Occipital lobe (tissue), 2 donors: Measurements from ENCODE around the gene TERC. TPM values are rescaled to one million over a fixed set of nuclear protein-coding genes. Genes with fewer than 3 reads are reported as not detected.
A peak's percentile ranks its signal among the peaks of the same experiment; 100 is the strongest.
"Not testable (repeated sequence)": the region's sequence is repeated elsewhere in the genome, so short reads cannot be mapped to it uniquely, and the experiment has no call there.

ENCODE experiments used
- DNase-seq: peaks from one replicate; lab custom pipeline; 2025; lab: John Stamatoyannopoulos, UW
- total RNA-seq: library from RNA; depleted of rRNA; stranded (reverse); fragments of >200 nt; gene quantifications from one replicate; pipeline ENCODE4 v1.2.3, GENCODE V29; 2014

Gene TERC
- total RNA-seq, 1 donor from 2014 or later, result 102 TPM

DNA sequence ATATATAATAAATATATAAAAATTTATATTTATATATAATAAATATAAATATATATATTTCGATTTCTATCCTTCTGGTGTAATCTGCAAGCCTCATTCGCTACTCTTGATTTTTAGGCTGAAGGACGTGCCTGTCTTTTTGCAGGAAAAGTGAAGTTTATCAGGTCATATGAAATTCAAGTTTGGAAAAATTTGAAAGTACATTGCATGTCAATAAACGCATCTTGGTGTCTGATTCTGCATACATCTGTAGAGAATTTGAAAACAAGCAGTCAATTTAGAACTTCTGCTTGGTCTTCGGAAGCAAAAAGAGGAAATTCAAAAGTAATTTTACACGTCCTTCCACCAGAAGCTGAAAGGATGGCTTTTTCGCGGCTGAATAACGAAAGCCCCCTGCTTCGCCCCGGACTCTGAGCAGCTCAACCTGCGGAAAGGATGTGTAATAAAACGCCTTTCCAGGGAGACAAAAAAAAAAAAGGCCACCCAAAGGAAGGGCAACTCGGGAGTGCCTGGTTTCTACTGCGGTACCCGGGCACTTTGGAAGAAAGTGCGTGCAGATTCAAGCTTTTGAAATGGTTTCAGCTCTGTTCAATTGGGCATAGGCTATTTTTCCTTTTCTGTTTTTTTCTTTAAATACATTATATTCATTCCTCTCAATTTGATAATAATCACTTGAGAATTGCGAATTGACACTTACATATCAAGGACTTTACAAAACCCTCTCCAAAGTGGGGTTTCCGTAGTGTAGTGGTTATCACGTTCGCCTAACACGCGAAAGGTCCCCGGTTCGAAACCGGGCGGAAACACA is 6.8 kb upstream of the TERC start:
- peak; percentile 32 for DNase-seq

- DNase-seq, result peak; percentile 34
Observed at GRCh38 chr3:169769287-169770181, 4.7 kb upstream of the TERC start, which contains the start of gene ACTRT3. Gene ACTRT3 (minus strand): TSS chr3:169769561. CDS start chr3:169769520, 41 bp downstream.

GRCh38 chr3:169764312-169764881 is 463 bp downstream of the TERC start:
- DNase-seq, result peak; percentile 79

- no peak for DNase-seq
Observed at GRCh38 chr3:169760479-169760878, 4.4 kb downstream of the TERC start.

DNA sequence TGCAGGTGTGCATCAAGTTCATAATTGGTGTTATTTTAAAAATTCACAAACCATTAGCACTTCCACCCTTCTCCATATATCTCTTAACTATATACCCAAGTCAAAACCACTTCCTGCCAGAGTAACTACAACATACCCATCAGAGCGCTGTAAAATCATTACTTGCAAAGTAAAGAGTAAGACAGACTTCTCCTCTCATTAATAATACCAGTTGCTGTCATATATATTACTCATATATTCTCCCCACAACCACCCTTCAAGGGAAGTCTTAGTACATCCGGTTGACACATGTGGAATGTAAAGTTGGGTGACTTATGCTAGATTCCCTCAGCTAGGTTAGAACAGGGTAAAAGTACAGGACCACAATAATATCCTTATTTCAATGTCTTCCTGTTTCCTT is 5.6 kb downstream of the TERC start:
- DNase-seq, result no peak

DNA sequence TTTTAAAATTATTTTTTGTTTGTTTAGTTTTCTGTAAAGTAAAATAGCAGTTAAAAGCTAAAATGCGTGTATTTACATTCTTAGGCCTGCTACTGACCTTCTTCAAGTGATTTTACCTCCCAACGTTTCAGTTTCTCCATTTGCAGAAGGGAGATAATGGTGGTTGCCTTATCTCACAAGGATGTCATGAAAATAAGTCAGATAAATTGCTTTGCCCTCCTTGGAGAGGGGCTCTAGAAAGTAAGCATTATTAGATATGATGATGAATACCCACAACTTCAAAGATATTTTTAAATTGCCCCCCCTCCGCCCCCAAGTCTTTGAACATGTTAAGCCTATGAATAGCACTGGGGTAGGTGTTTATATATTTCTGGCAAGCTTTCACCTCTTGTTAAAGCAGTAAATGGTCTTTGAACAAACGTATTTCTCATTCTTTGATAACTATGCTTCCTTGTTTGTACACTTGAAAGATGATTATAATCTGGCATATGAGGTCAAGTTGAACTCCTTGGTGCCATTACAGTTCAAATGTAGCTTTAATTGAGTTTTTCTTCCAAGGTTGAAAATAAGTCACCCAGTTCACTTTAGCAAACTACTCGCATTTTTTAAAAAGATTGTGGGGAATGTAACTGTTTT is 6.4 kb downstream of the TERC start:
- no peak for DNase-seq

- no peak for DNase-seq
Observed at GRCh38 chr3:169755488-169755887, 9.4 kb downstream of the TERC start.

GRCh38 chr3:169754711-169755110 is 10.1 kb downstream of the TERC start:
- no peak for DNase-seq

DNA sequence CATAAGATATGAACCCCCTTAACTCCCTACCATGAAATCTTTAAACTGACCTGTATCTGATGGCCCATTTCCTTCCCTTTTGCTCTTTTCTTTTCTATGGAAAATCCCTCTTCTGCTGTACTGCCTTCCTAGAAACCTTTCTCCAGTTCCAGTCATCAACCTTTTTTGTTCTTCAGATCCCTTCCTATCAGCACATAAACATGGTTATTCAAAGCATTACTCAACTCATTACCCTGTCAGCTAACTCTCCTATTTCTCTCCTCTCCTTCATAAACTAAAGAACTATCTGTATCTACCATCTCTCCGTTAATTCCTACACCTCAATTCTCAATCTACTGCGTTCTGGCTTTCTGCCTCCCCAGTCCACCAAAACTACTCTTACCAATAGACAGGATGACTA is 13.0 kb downstream of the TERC start:
- DNase-seq, result no peak

GRCh38 chr3:169750665-169751064 is 14.2 kb downstream of the TERC start:
- no peak for DNase-seq

- no peak for DNase-seq
Observed at GRCh38 chr3:169748670-169749069, 16.2 kb downstream of the TERC start.

DNA sequence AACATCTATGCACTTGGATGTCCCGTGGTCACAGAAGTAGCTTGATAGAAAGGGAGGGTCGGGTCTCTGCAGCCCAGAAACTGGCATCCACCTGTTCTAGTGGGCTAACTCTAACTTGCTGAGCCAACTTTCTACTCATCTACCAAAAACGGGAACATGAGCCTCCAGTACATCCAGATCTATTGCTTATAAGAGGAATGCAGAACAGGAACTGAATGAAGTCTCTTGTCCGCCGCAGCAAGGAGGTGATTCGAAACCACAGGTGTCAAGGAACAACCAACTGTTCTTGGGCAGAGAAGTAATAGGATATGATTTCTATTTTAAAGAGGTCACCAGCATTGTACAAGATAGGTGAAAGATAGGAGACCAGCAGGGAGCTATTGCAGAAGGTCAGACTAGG is 17.9 kb downstream of the TERC start:
- no peak for DNase-seq

- DNase-seq, result no peak
Observed at GRCh38 chr3:169744366-169745054, 20.4 kb downstream of the TERC start.

DNA sequence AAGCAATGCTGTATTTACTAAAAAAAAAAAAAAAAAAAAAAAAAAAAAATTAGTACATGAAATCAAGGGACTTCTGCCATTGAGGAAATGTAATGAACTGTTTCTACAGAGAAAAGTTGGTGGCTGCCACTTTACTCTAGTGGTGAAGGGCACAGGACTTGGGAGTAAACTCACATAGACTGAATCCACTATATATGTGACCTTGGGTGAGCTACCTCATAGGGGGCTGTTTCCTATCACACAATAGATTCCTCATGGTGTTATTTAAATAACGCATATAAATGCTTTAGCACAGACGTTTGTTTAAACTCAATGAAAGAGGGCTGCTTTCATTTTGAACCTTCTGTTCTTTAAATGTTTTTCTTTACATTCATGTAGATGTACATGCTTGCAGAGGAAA is 25.8 kb downstream of the TERC start:
- DNase-seq, result no peak

GRCh38 chr3:169731857-169732256 is 33.0 kb downstream of the TERC start:
- not testable (repeated sequence) for DNase-seq

DNA sequence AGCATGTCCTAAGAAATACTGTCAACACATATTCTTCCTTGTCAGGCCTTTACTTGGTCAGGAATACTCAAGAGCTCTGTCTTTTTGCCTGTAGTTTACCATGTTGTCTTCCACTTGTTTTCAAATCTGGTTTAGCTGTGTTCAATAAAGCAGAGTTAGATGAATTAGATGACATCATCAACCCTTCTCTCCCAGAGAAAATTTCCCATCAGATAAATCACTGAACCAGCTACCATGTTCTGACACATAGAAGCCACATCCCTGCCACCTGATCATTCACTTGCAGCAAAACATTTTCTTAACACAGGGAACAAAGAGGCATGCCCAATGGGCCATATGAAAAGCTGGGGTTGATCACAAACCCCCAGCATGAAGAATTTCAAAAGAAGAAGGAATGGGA is 42.1 kb downstream of the TERC start:
- no peak for DNase-seq

- DNase-seq, result not testable (repeated sequence)
Observed at GRCh38 chr3:169718415-169718814, 46.4 kb downstream of the TERC start.
